Central memory CD8-positive, alpha-beta T cell (primary cell): Measurements from ENCODE around the gene SORBS1.

Experiments
- ATAC-seq: fragments of 150-1000 bp; cut with Tn5 transposase; replicated peaks from 2 replicates; pipeline ENCODE4 v1.10.0; 2022; ENCODE audit warnings: mild to moderate bottlenecking, moderate FRiP score, moderate number of reproducible peaks; ENCODE audit not compliant: poor library complexity, severe bottlenecking; ENCODE audit errors: extremely low read depth
- DNase-seq, 2 donors: peaks; one replicate each; pipeline ENCODE4 v3.0.0; 2021; ENCODE audit warnings: low spot score in 2 of 2
- H3K27ac Mint-ChIP-seq: one replicate; pipeline ENCODE4 v1.8.0; 2022; ENCODE audit warnings: low read depth, mild to moderate bottlenecking, moderate library complexity, mixed read lengths
- H3K27me3 Mint-ChIP-seq: one replicate; pipeline ENCODE4 v1.8.0; 2022; ENCODE audit warnings: mixed read lengths
- H3K36me3 Mint-ChIP-seq: one replicate; pipeline ENCODE4 v1.8.0; 2022; ENCODE audit warnings: mild to moderate bottlenecking, moderate library complexity, mixed read lengths; ENCODE audit not compliant: insufficient read depth
- H3K4me1 Mint-ChIP-seq: one replicate; pipeline ENCODE4 v1.8.0; 2022; ENCODE audit warnings: mixed read lengths
- H3K4me3 Mint-ChIP-seq: one replicate; pipeline ENCODE4 v1.8.0; 2022; ENCODE audit warnings: mild to moderate bottlenecking, moderate library complexity, mixed read lengths
- H3K9me3 Mint-ChIP-seq: one replicate; pipeline ENCODE4 v1.8.0; 2022; ENCODE audit warnings: mixed read lengths

SORBS1 gene

GRCh38 chr10:95516774-95517373, 44.3 kb downstream of the SORBS1 start:
- Mint-ChIP-seq H3K4me1 (no peaks in the 10 kb centered on the region), H3K27me3 (peaks cover 21% of the 10 kb centered on the region), H3K9me3 (no peaks in the 10 kb centered on the region), H3K4me3 (no peak overlapping the region), H3K27ac (no peak overlapping the region), H3K36me3 (no peaks in the 10 kb centered on the region)
- no peak for ATAC-seq
- DNase-seq, result no peak

- no peaks in the 10 kb centered on the region for H3K9me3 Mint-ChIP-seq
- peaks cover 25% of the 10 kb centered on the region for H3K27me3 Mint-ChIP-seq
- peaks cover 2% of the 10 kb centered on the region for H3K36me3 Mint-ChIP-seq
- no peaks in the 10 kb centered on the region for H3K4me1 Mint-ChIP-seq
- H3K27ac Mint-ChIP-seq, result no peak overlapping the region
- no peak for DNase-seq
- ATAC-seq, result no peak
- no peak overlapping the region for H3K4me3 Mint-ChIP-seq
These were observed 47.2 kb downstream of the SORBS1 start for GRCh38 chr10:95513941-95514392.

GRCh38 chr10:95513008-95513589, 48.1 kb downstream of the SORBS1 start:
- H3K36me3 Mint-ChIP-seq, result peaks cover 2% of the 10 kb centered on the region
- ATAC-seq (no peak), DNase-seq (no peak)
- H3K4me1 Mint-ChIP-seq, result no peaks in the 10 kb centered on the region
- H3K4me3 Mint-ChIP-seq, result no peak overlapping the region
- no peaks in the 10 kb centered on the region for H3K9me3 Mint-ChIP-seq
- H3K27ac Mint-ChIP-seq, result no peak overlapping the region
- peaks cover 25% of the 10 kb centered on the region for H3K27me3 Mint-ChIP-seq

- Mint-ChIP-seq H3K27ac (no peak overlapping the region), H3K9me3 (no peaks in the 10 kb centered on the region), H3K36me3 (peaks cover 2% of the 10 kb centered on the region), H3K4me3 (no peak overlapping the region), H3K4me1 (no peaks in the 10 kb centered on the region), H3K27me3 (peaks cover 25% of the 10 kb centered on the region)
- no peak for DNase-seq
- ATAC-seq, result no peak
These were observed 49.9 kb downstream of the SORBS1 start for GRCh38 chr10:95511314-95511713.

GRCh38 chr10:95509251-95509650, 51.9 kb downstream of the SORBS1 start:
- Mint-ChIP-seq H3K9me3 (no peaks in the 10 kb centered on the region), H3K4me3 (no peak overlapping the region), H3K36me3 (peaks cover 2% of the 10 kb centered on the region), H3K4me1 (no peaks in the 10 kb centered on the region), H3K27me3 (peaks cover 26% of the 10 kb centered on the region), H3K27ac (no peak overlapping the region)
- no peak for DNase-seq
- ATAC-seq, result no peak

GRCh38 chr10:95508730-95509129, 52.4 kb downstream of the SORBS1 start:
- H3K4me1 Mint-ChIP-seq, result no peaks in the 10 kb centered on the region
- H3K9me3 Mint-ChIP-seq, result no peaks in the 10 kb centered on the region
- no peak overlapping the region for H3K4me3 Mint-ChIP-seq
- DNase-seq (no peak), ATAC-seq (no peak)
- peaks cover 27% of the 10 kb centered on the region for H3K27me3 Mint-ChIP-seq
- peaks cover 2% of the 10 kb centered on the region for H3K36me3 Mint-ChIP-seq
- H3K27ac Mint-ChIP-seq, result no peak overlapping the region

GRCh38 chr10:95506056-95506737, 55.0 kb downstream of the SORBS1 start:
- no peak overlapping the region for H3K4me3 Mint-ChIP-seq
- H3K9me3 Mint-ChIP-seq, result no peaks in the 10 kb centered on the region
- peaks cover 2% of the 10 kb centered on the region for H3K36me3 Mint-ChIP-seq
- H3K4me1 Mint-ChIP-seq, result no peaks in the 10 kb centered on the region
- ATAC-seq (no peak), DNase-seq (no peak)
- no peak overlapping the region for H3K27ac Mint-ChIP-seq
- peaks cover 12% of the 10 kb centered on the region for H3K27me3 Mint-ChIP-seq

- DNase-seq, result no peak
- no peak overlapping the region for H3K27ac Mint-ChIP-seq
- no peaks in the 10 kb centered on the region for H3K9me3 Mint-ChIP-seq
- no peak for ATAC-seq
- no peaks in the 10 kb centered on the region for H3K4me1 Mint-ChIP-seq
- H3K4me3 Mint-ChIP-seq, result no peak overlapping the region
- peaks cover 12% of the 10 kb centered on the region for H3K27me3 Mint-ChIP-seq
- peaks cover 2% of the 10 kb centered on the region for H3K36me3 Mint-ChIP-seq
These were observed 55.5 kb downstream of the SORBS1 start for GRCh38 chr10:95505641-95506040.

- Mint-ChIP-seq H3K36me3 (peaks cover 2% of the 10 kb centered on the region), H3K4me1 (no peaks in the 10 kb centered on the region), H3K9me3 (no peaks in the 10 kb centered on the region), H3K4me3 (no peak overlapping the region), H3K27ac (no peak overlapping the region), H3K27me3 (peaks cover 12% of the 10 kb centered on the region)
- no peak for ATAC-seq
- no peak for DNase-seq
These were observed 56.0 kb downstream of the SORBS1 start for GRCh38 chr10:95505084-95505610.

GRCh38 chr10:95504246-95504691, 56.9 kb downstream of the SORBS1 start:
- H3K9me3 Mint-ChIP-seq, result no peaks in the 10 kb centered on the region
- H3K27ac Mint-ChIP-seq, result no peak overlapping the region
- peaks cover under 1% of the 10 kb centered on the region for H3K36me3 Mint-ChIP-seq
- H3K27me3 Mint-ChIP-seq, result peaks cover 12% of the 10 kb centered on the region
- no peak overlapping the region for H3K4me3 Mint-ChIP-seq
- no peak for DNase-seq
- no peak for ATAC-seq
- H3K4me1 Mint-ChIP-seq, result no peaks in the 10 kb centered on the region

- H3K27ac Mint-ChIP-seq, result no peak overlapping the region
- H3K4me1 Mint-ChIP-seq, result no peaks in the 10 kb centered on the region
- no peaks in the 10 kb centered on the region for H3K36me3 Mint-ChIP-seq
- H3K27me3 Mint-ChIP-seq, result peaks cover 12% of the 10 kb centered on the region
- H3K9me3 Mint-ChIP-seq, result no peaks in the 10 kb centered on the region
- no peak overlapping the region for H3K4me3 Mint-ChIP-seq
- no peak for DNase-seq
- no peak for ATAC-seq
These were observed 57.6 kb downstream of the SORBS1 start for GRCh38 chr10:95503526-95503925.

- peaks cover 14% of the 10 kb centered on the region for H3K27me3 Mint-ChIP-seq
These were observed 58.2 kb downstream of the SORBS1 start for GRCh38 chr10:95503001-95503400.

GRCh38 chr10:95502377-95502776, 58.8 kb downstream of the SORBS1 start:
- Mint-ChIP-seq H3K27ac (no peak overlapping the region), H3K36me3 (no peaks in the 10 kb centered on the region), H3K4me1 (no peaks in the 10 kb centered on the region), H3K4me3 (no peak overlapping the region), H3K9me3 (no peaks in the 10 kb centered on the region), H3K27me3 (peaks cover 20% of the 10 kb centered on the region)
- DNase-seq, result no peak
- no peak for ATAC-seq

More at GRCh38 chr10:95503001-95503400, 58.2 kb downstream of the SORBS1 start:
- H3K4me3 Mint-ChIP-seq, result no peak overlapping the region
- DNase-seq, result no peak
- no peak overlapping the region for H3K27ac Mint-ChIP-seq
- no peaks in the 10 kb centered on the region for H3K9me3 Mint-ChIP-seq
- no peaks in the 10 kb centered on the region for H3K4me1 Mint-ChIP-seq
- no peaks in the 10 kb centered on the region for H3K36me3 Mint-ChIP-seq
- ATAC-seq, result no peak
